Activated naive CD4-positive, alpha-beta T cell treated with anti-CD3 and anti-CD28 coated beads for 36 hours (primary cell): Measurements from ENCODE around the gene CLSTN2. TPM values are rescaled to one million over a fixed set of nuclear protein-coding genes. Genes with fewer than 3 reads are reported as not detected.

ENCODE experiments used
- CTCF ChIA-PET: fragments of 350-600 bp; sonication (Branson Sonifier 250); formaldehyde crosslinking; loops from one replicate; lab custom pipeline; 2021; ENCODE audit warnings: antibody characterized with exemption; lab: Charles Lee
- DNase-seq: peaks from one replicate; pipeline ENCODE4 v3.0.0-alpha.2; 2020
- H3K27ac Mint-ChIP-seq: one replicate; pipeline ENCODE4 v1.8.0; 2021; ENCODE audit warnings: mild to moderate bottlenecking, mixed read lengths
- H3K27me3 Mint-ChIP-seq: one replicate; pipeline ENCODE4 v1.8.0; 2021; ENCODE audit warnings: low read depth, mixed read lengths
- H3K36me3 Mint-ChIP-seq: one replicate; pipeline ENCODE4 v1.8.0; 2021; ENCODE audit warnings: low read depth, mixed read lengths
- H3K4me1 Mint-ChIP-seq: one replicate; pipeline ENCODE4 v1.8.0; 2021; ENCODE audit warnings: low read depth, mixed read lengths
- H3K4me3 Mint-ChIP-seq: one replicate; pipeline ENCODE4 v1.8.0; 2021; ENCODE audit warnings: mild to moderate bottlenecking, moderate library complexity, mixed read lengths
- H3K9me3 Mint-ChIP-seq: one replicate; pipeline ENCODE4 v1.8.0; 2021; ENCODE audit warnings: mixed read lengths
- intact Hi-C: fragments of 100-400 bp; cut with micrococcal nuclease; formaldehyde crosslinking; loops from one replicate; pipeline ENCODE4 v1.15.1; 2023
- total RNA-seq, 2 experiments: library from RNA; stranded (reverse); gene quantifications; one replicate each; pipeline ENCODE4 v1.2.3, GENCODE V29; 2021

CLSTN2 gene
- total RNA-seq, 2 experiments from 2014 or later: not detected

DNA sequence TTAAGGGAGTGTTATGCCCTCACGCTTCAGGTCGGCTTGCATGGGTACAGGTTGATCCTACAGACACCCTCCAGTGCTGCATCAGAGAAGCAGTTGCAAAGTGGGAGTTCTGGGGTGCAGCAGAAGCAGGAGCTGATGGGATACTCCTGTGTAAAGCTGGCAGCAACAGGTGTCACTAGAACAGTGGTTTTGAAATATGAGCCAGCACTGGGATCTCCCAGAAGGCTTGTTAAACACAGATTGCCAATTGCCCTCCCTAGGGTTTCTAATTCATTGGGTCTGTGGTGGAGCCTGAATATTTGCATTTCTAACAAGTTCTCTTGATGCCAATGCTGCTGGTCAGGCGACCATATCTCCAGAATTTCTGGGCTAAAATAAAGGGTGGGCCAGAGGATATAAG is 350.4 kb downstream of the CLSTN2 start:
- Mint-ChIP-seq H3K36me3 (no peaks in the 10 kb centered on the region), H3K27ac (no peak overlapping the region), H3K27me3 (peaks cover 5% of the 10 kb centered on the region), H3K9me3 (no peaks in the 10 kb centered on the region), H3K4me3 (no peak overlapping the region), H3K4me1 (no peaks in the 10 kb centered on the region)
- CTCF ChIA-PET: no interaction called here
- DNase-seq: no peak
- intact Hi-C loops: no loop called here

GRCh38 chr3:140288595-140288994 is 353.6 kb downstream of the CLSTN2 start:
- Mint-ChIP-seq H3K4me3 (no peak overlapping the region), H3K27ac (no peak overlapping the region), H3K4me1 (no peaks in the 10 kb centered on the region), H3K36me3 (no peaks in the 10 kb centered on the region), H3K27me3 (peaks cover 7% of the 10 kb centered on the region), H3K9me3 (peaks cover 2% of the 10 kb centered on the region)
- CTCF ChIA-PET: no interaction called here
- DNase-seq: no peak
- intact Hi-C loops: no loop called here

DNA sequence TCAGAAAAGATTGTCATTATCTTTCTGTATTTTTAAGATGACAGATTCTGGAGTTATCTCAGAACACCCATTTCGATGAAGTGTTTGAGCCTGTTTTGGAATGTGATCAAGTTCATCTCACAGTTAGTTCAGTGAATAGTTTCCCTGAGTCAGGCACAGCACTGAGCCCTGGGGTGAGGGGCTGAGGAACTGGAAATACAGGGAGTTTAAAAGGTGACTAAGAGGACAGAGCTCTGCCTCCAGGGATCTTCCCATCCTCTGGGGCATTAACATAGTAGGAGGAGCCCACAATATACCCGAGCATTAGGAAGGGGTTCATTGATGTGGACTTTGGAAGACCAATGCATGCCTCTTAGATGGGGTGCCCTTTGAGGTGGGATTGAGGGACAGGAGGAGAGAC is 355.1 kb downstream of the CLSTN2 start:
- CTCF ChIA-PET: no interaction called here
- Mint-ChIP-seq H3K9me3 (peaks cover 2% of the 10 kb centered on the region), H3K4me3 (no peak overlapping the region), H3K27me3 (peaks cover 7% of the 10 kb centered on the region), H3K27ac (no peak overlapping the region), H3K4me1 (no peaks in the 10 kb centered on the region), H3K36me3 (no peaks in the 10 kb centered on the region)
- intact Hi-C loops: no loop called here
- no peak for DNase-seq

- CTCF ChIA-PET: no interaction called here
- Mint-ChIP-seq H3K4me3 (no peak overlapping the region), H3K4me1 (no peaks in the 10 kb centered on the region)
These were observed 357.2 kb downstream of the CLSTN2 start for GRCh38 chr3:140292170-140292569.

DNA sequence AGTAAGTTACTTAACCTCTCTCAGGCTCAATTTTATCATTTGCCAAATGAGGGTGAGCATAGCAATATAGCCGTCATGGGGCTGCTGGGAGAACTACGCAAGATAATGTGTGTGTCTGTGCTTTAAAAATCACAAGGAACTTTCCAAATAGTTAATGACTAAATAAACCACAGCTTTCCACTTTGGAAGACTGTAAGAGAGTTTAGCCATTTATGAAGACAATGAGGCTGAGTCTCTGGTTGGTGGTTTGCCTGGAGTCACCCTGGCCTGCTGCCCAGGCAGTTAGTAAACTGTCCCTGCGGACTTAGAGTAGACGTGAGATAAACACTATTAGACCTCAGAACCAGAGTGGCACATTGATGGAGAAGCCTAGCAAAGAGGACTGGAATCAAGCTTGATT is 357.7 kb downstream of the CLSTN2 start:
- no peaks in the 10 kb centered on the region for H3K36me3 Mint-ChIP-seq
- CTCF ChIA-PET: no interaction called here
- H3K9me3 Mint-ChIP-seq: peaks cover 2% of the 10 kb centered on the region

More at GRCh38 chr3:140292170-140292569, 357.2 kb downstream of the CLSTN2 start:
- H3K9me3 Mint-ChIP-seq: peaks cover 2% of the 10 kb centered on the region
- no peak overlapping the region for H3K27ac Mint-ChIP-seq
- peaks cover 2% of the 10 kb centered on the region for H3K27me3 Mint-ChIP-seq
- intact Hi-C loops: no loop called here
- DNase-seq: no peak
- no peaks in the 10 kb centered on the region for H3K36me3 Mint-ChIP-seq

DNA sequence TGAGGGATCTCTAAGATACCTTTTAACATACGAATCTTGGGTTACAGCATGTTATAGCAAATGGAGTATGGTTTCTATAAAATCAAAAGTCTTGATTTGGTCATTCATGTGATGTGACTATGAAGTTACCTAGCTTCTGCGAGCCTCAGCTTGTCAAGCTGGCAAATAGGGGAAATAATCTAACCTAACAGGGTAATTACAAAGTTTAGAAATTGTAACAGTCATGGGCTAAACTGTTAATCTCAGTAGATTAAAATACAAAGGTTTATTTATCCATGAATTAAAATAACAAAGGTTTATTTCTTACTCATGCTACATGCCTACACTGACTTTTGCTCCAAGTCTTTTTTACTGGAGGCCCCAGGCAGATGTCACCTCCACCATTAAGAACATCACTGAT is 359.1 kb downstream of the CLSTN2 start:
- peaks cover 2% of the 10 kb centered on the region for H3K9me3 Mint-ChIP-seq
- intact Hi-C loops: no loop called here
- CTCF ChIA-PET: no interaction called here
- no peak for DNase-seq
- H3K36me3 Mint-ChIP-seq: no peaks in the 10 kb centered on the region
- H3K4me3 Mint-ChIP-seq: no peak overlapping the region
- no peaks in the 10 kb centered on the region for H3K4me1 Mint-ChIP-seq
- H3K27ac Mint-ChIP-seq: no peak overlapping the region
- H3K27me3 Mint-ChIP-seq: peaks cover 3% of the 10 kb centered on the region

More for the DNA sequence above, 357.7 kb downstream of the CLSTN2 start:
- intact Hi-C loops: no loop called here
- H3K4me3 Mint-ChIP-seq: no peak overlapping the region
- H3K27me3 Mint-ChIP-seq: peaks cover 2% of the 10 kb centered on the region
- no peak overlapping the region for H3K27ac Mint-ChIP-seq
- no peaks in the 10 kb centered on the region for H3K4me1 Mint-ChIP-seq
- DNase-seq: no peak

- H3K4me1 Mint-ChIP-seq: no peaks in the 10 kb centered on the region
- DNase-seq: no peak
- intact Hi-C loops: no loop called here
- H3K27me3 Mint-ChIP-seq: peaks cover 9% of the 10 kb centered on the region
- peaks cover 2% of the 10 kb centered on the region for H3K9me3 Mint-ChIP-seq
- H3K4me3 Mint-ChIP-seq: no peak overlapping the region
- CTCF ChIA-PET: no interaction called here
- no peak overlapping the region for H3K27ac Mint-ChIP-seq
- H3K36me3 Mint-ChIP-seq: no peaks in the 10 kb centered on the region
These were observed 361.9 kb downstream of the CLSTN2 start for GRCh38 chr3:140296796-140297352.

- Mint-ChIP-seq H3K36me3 (no peaks in the 10 kb centered on the region), H3K9me3 (no peaks in the 10 kb centered on the region), H3K4me3 (no peak overlapping the region), H3K4me1 (no peaks in the 10 kb centered on the region), H3K27me3 (peaks cover 9% of the 10 kb centered on the region), H3K27ac (no peak overlapping the region)
- no peak for DNase-seq
- CTCF ChIA-PET: no interaction called here
- intact Hi-C loops: no loop called here
These were observed 363.1 kb downstream of the CLSTN2 start for GRCh38 chr3:140298043-140298442.

- no peak for DNase-seq
- Mint-ChIP-seq H3K4me3 (no peak overlapping the region), H3K9me3 (no peaks in the 10 kb centered on the region), H3K27ac (no peak overlapping the region), H3K27me3 (peaks cover 7% of the 10 kb centered on the region), H3K4me1 (no peaks in the 10 kb centered on the region), H3K36me3 (no peaks in the 10 kb centered on the region)
- intact Hi-C loops: no loop called here
- CTCF ChIA-PET: no interaction called here
These were observed 363.6 kb downstream of the CLSTN2 start for GRCh38 chr3:140298569-140299070.

GRCh38 chr3:140303875-140304274 is 368.9 kb downstream of the CLSTN2 start:
- no peak for DNase-seq
- Mint-ChIP-seq H3K4me1 (no peaks in the 10 kb centered on the region), H3K27ac (no peak overlapping the region), H3K27me3 (peaks cover 13% of the 10 kb centered on the region), H3K4me3 (no peak overlapping the region), H3K9me3 (no peaks in the 10 kb centered on the region), H3K36me3 (no peaks in the 10 kb centered on the region)
- CTCF ChIA-PET: no interaction called here
- intact Hi-C loops: no loop called here

DNA sequence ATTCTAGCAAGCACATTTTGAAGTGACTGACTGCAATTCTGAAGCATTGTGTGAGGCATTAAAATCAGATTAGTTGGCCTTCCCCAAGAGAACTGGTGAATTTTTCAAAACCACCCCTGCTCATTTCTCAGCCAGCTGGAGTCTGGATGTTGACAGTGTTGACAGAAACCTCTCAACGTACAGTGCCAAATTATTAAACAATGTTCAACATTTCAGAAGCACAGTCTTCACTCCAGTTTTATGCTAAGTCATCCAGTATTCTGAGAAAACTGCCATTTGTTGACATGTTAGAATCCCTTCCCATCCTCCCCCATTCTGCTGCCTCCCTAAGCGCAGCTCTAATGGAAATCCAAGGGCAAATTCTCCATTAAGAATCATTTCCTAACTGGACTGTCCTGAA is 373.6 kb downstream of the CLSTN2 start:
- Mint-ChIP-seq H3K36me3 (no peaks in the 10 kb centered on the region), H3K27me3 (peaks cover 7% of the 10 kb centered on the region), H3K27ac (no peak overlapping the region), H3K4me3 (no peak overlapping the region), H3K9me3 (no peaks in the 10 kb centered on the region), H3K4me1 (no peaks in the 10 kb centered on the region)
- intact Hi-C loops: no loop called here
- no peak for DNase-seq
- CTCF ChIA-PET: no interaction called here

GRCh38 chr3:140311428-140311827 is 376.4 kb downstream of the CLSTN2 start:
- Mint-ChIP-seq H3K4me1 (no peaks in the 10 kb centered on the region), H3K9me3 (no peaks in the 10 kb centered on the region), H3K4me3 (no peak overlapping the region), H3K27me3 (peaks cover 7% of the 10 kb centered on the region), H3K36me3 (no peaks in the 10 kb centered on the region), H3K27ac (no peak overlapping the region)
- CTCF ChIA-PET: no interaction called here
- DNase-seq: no peak
- intact Hi-C loops: no loop called here

DNA sequence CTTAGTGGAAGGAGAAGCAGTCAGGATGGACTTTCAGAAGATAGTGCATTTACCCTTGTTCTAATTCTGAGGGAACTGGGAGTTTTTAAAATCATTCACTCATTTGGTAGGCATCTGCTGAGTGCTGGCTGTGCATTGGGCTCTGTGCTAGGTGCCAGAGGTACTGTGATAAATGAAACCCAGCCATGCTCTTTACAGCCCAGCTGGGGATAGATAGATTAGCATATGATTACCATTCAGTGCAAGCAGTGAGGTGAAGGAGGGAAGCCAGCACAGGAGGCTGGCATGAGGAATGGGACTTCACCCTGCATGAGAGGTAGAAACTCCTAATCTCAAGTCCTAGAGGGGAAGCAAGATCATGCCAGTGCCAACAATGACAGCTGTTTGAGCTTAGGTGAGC is 381.0 kb downstream of the CLSTN2 start:
- H3K4me1 Mint-ChIP-seq: no peaks in the 10 kb centered on the region
- H3K36me3 Mint-ChIP-seq: no peaks in the 10 kb centered on the region
- peaks cover 4% of the 10 kb centered on the region for H3K27me3 Mint-ChIP-seq
- CTCF ChIA-PET: no interaction called here
- no peak overlapping the region for H3K27ac Mint-ChIP-seq
- no peak overlapping the region for H3K4me3 Mint-ChIP-seq
- no peak for DNase-seq
- H3K9me3 Mint-ChIP-seq: no peaks in the 10 kb centered on the region
- intact Hi-C loops: no loop called here
